Glomerular visceral epithelial cell (primary cell): ENCODE measurements around the gene BCCIP.

Experiments
- DNase-seq: peaks from one replicate; pipeline ENCODE4 v3.0.0-alpha.2; 2016; ENCODE audit errors: extremely low spot score

BCCIP gene

GRCh38 chr10:125844751-125845221 is 21.4 kb downstream of the BCCIP start:
- no peak for DNase-seq

- no peak for DNase-seq
These were observed 22.3 kb downstream of the BCCIP start for GRCh38 chr10:125845617-125846016.

DNA sequence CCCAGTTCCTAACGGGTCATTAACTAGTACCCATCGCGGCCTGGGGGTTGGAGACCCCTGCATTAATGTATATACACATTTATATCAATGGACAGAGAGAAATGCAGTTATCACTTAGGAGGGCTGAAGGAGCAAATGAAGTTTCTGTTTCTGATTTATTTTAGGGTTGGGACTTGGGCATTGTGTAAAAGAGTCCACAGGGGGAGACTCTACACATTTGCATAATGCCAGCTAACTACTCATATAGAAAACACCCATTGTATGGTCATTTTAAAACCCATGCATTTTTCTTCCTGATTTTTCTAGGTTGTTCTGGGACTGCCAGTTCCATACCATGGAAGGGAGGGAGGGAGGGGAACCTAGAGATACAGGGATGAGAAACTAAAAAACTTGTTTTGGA is 23.5 kb downstream of the BCCIP start:
- no peak for DNase-seq

GRCh38 chr10:125848371-125848770 is 25.0 kb downstream of the BCCIP start:
- DNase-seq, result no peak

DNA sequence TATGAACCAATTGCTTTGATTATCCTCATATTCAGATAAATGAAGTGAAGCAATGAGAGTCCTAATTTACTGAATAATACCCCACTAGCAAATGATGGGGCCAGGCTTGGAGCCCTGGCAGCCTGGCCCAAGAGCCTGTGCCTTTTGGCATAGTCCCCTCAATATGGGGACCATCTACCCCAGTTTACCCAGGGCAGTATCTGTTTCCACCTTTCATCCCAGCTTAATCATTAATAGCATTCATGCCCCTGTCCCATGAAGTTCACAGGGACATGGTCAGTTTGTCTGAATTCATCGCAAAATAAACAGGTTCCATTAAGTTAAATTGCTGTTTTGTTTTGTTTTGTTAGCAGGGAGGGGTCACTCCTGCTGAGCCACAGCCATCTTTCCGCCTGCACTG is 25.5 kb downstream of the BCCIP start:
- no peak for DNase-seq

DNA sequence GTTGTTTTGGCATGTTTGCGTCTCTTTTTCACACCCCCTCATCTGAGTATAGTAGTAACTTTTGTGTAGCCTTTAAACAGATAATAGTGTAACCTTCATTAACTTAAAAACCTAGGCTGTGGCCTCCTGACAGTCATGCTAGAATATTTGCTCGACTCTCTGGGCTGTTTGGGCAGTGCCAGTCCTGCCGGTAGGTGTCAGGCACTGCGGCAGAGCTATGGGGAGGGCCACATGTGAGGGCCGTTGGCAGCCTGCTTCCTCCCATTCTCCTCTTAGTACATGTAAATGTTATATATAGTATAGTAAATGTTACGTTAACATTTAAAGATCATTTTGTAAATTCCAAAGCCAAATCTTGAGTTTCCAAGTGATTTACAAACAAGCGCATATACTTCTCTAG is 26.1 kb downstream of the BCCIP start:
- no peak for DNase-seq

- DNase-seq, result no peak
These were observed 27.7 kb downstream of the BCCIP start for GRCh38 chr10:125850766-125851731.

GRCh38 chr10:125852487-125852886 is 29.1 kb downstream of the BCCIP start:
- no peak for DNase-seq

DNA sequence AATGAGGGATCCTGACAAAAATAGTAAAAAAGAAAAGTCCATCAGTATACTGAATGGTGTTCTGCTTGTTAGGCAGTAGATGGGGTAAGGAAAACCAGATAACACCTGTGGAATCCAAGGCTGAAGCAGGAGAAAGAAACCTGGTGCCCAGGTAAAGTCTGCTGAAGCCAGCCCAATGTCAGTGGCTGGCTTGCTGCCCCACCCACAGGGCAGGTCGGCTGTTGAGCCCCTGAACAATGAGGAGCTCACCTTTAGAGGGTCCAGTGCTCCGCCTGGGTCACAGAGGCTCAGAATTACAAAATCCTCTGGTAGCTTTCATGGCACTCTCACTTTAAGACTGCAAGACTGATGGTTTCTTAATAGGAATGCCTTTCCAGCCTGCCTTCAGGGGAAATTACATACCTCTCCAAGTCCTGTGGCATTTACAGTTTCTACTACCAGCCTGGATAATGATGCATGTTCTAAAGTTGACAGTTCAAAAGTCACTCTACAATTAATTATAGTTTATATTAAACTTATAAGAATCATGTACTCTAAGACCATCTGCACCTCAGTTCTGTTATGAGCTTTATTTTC is 33.9 kb downstream of the BCCIP start:
- DNase-seq, result no peak

GRCh38 chr10:125859128-125859817 is 35.9 kb downstream of the BCCIP start:
- DNase-seq, result no peak

DNA sequence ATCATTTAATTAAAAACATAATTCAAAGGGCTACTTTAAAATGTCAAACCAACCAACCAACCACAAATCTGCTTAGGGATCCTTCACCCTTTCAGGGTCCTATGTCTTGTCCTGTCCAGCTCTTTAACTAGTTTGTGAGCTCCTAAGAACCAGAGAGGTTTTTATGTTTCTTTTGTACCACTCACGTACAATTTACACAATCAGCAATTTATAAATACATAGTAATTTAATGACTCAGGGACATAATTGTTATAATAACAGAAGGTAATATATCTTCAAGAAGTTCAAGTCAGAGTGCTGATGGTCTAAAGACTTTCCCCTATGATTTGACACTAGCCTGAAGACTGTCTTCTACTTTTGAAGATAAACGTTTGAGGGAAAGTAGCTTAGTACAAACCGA is 41.8 kb downstream of the BCCIP start:
- DNase-seq, result no peak

DNA sequence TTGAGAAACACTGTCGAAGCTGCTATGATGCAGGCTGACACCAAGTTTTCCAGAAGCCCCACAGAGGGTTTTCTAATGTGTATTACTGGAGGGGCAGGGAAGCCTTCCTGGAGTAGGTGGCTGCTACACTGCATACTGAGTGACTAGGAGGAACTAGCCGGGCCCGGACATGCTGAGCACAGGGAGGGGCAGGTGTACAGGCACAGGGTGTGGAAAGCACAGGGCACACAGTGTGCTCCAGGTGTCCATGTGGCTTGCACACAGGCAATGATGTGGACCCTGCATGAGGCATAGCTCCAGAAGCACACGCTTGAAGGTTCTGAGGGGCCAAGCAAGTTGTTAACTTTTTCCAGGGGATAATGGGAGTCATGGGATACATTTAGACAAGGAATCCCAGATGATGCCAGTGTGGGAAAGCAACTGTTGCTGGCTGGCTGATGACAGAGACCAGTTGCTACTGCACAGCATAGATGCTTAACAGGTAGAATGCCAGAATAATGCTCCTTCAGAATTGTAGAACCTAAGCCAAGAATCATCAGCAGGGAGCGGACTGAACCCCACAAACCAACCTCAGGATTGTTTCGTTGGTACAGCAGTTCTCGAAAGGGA is 43.2 kb downstream of the BCCIP start:
- DNase-seq, result no peak

DNA sequence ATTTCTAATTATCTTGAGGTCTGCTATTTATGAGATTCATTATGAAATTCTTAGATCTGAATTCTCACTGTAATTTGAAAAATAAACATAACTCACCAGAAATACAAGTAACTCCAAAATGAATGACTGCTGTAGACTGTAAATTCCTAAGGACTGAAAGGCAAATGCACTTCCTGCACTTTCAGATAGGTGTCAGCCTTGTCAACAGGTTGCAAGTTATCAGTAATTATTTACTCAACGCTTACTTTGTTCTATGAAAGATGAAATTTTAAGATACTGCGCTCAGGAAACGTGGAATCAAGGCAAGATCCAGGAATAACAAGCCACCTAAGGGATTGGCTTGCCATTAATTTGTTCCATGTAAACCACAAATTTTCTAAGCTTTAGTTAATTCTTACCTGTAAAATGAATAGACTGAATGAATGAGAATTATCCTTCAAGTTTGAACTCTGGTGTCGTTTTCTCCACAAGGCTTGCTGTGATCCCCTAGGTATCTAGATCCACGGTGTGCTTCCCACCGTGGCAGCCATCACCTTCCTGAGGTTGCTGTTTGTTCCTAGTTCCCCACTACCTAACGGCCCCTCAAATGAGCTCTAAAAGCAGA is 45.1 kb downstream of the BCCIP start:
- peak; percentile 50 for DNase-seq

DNA sequence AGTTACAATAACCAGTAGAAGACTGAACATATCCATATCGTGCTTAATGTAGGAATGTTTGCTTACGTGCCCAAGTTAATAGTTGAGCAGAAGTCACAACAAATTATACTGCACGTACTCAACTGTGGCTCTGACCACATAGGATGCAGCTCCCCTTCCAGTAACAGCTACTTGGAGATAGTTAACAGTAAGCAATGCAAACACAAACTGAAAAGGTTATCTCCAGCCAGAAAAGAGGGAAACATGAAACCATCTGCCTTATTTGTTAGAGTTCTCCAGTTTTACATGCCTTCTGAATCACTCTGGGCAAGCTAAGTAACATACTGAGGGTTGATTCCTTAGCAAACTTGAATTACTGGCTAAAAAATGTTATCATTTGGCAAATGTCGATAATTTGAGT is 48.0 kb downstream of the BCCIP start:
- DNase-seq, result no peak

GRCh38 chr10:125878957-125879835 is 55.9 kb downstream of the BCCIP start:
- peak; percentile 77 for DNase-seq

- DNase-seq, result no peak
These were observed 57.4 kb downstream of the BCCIP start for GRCh38 chr10:125880719-125881118.

DNA sequence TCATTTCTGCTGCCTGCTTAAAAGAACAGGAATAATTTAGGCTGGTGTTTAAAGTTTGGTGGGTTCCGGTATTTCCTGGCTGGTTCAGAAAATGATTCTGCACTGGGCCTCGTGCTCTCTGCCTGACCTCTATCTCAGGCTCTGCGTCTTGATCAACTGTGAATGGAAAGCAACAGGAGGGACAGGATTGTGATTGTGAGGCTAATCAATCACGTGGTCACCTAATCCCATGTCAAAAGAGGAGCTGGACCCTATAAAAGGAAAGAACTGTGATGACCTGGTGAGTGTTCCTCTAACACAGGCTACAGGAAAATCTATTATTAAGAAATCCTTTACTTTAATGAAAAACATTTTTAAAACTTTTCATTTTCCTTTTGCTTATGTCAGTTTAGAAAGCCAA is 57.8 kb downstream of the BCCIP start, which contains the start of gene DHX32:
Gene DHX32, minus strand, starts transcription at position 101 of the 400 bp plus-strand sequence. CDS start 468 bp downstream, outside the sequence.
- DNase-seq, result no peak

GRCh38 chr10:125882596-125882995 is 59.2 kb downstream of the BCCIP start:
- peak; percentile 42 for DNase-seq

- no peak for DNase-seq
These were observed 59.9 kb downstream of the BCCIP start for GRCh38 chr10:125883211-125883610.
